Stomach (tissue), 9 donors: ENCODE measurements around the gene RNU7-1. TPM values are rescaled to one million over a fixed set of nuclear protein-coding genes. Genes with fewer than 3 reads are reported as not detected.

Experiments used
- DNase-seq, 2 donors: peaks; one replicate each; pipeline versions ENCODE4 v3.0.0 to v3.0.0-alpha.2; 2013 to 2019
- H3K27ac ChIP-seq, 5 donors: fragments of 200-600 bp in 4 of 5; sonication (generic) in 4 of 5; one replicate each; pipeline ENCODE4 v1.5.1; 2013 to 2019; ENCODE audit warnings: mild to moderate bottlenecking in 1 of 5, moderate library complexity in 1 of 5
- H3K27me3 ChIP-seq, 3 donors: fragments of 200-600 bp; sonication (generic); one replicate each; pipeline ENCODE4 v1.5.1; 2017 to 2019; ENCODE audit warnings: mixed run types in 1 of 3
- H3K36me3 ChIP-seq, 4 donors: fragments of 200-600 bp; sonication (generic); 1 replicate in 3 of 4; 2 replicates in 1 of 4; pipeline ENCODE4 v1.5.1; 2016 to 2019
- H3K4me1 ChIP-seq, 4 donors: fragments of 200-600 bp; sonication (generic); one replicate each; pipeline ENCODE4 v1.5.1; 2016 to 2019
- H3K4me3 ChIP-seq, 4 donors: fragments of 200-600 bp; sonication (generic) in 3 of 4; one replicate each; pipeline ENCODE4 v1.5.1; 2016 to 2019; ENCODE audit warnings: mild to moderate bottlenecking in 1 of 4
- H3K9me3 ChIP-seq, 4 donors: fragments of 200-600 bp; sonication (generic); one replicate each; pipeline ENCODE4 v1.5.1; 2016 to 2019
- EP300 ChIP-seq: sonication (generic); formaldehyde crosslinking; IDR thresholded peaks from one replicate; pipeline ENCODE4 v1.6.1; 2017; ENCODE audit warnings: antibody characterized with exemption
- POLR2A ChIP-seq, 4 donors: fragments of 450-650 bp; IDR thresholded peaks; one replicate each; pipeline ENCODE4 v1.6.1; 2016; ENCODE audit warnings: antibody characterized with exemption in 4 of 4, control low read depth in 2 of 4, mild to moderate bottlenecking in 1 of 4, moderate library complexity in 1 of 4
- POLR2AphosphoS5 ChIP-seq, 3 donors: sonication (generic); formaldehyde crosslinking; IDR thresholded peaks; one replicate each; pipeline ENCODE4 v1.6.1; 2016; ENCODE audit warnings: antibody characterized with exemption in 3 of 3
- WGBS, 5 donors: extraction: QIAGEN DNeasy Blood & Tissue Kit in 3 of 5; methylation state at CpG; one replicate each; pipeline versions ENCODE4 v1.1.5 to v1.1.7; 2013 to 2018; 5-methylcytosine and 5-hydroxymethylcytosine counted together
- intact Hi-C: fragments of 100-400 bp; cut with DNase I; formaldehyde crosslinking; loops from one replicate; pipeline ENCODE4 v1.15.1; 2023; ENCODE audit warnings: low total_unique reads
- polyA plus RNA-seq, 3 donors: library from polyadenylated mRNA; stranded (reverse); fragments of 200-250 nt; gene quantifications; one replicate each; pipeline ENCODE4 v1.2.3, GENCODE V29; 2013
- total RNA-seq, 5 donors: library from RNA; depleted of rRNA; stranded (reverse); fragments of >200 nt; gene quantifications; one replicate each; pipeline versions ENCODE4 v1.1.0 to v1.2.3, GENCODE V29; 2014 to 2016
- TF ChIP-seq, protein P1 (sequence below), 7 experiments: fragments of 450-650 bp in 4 of 7; fragments of 200-600 bp in 3 of 7; sonication (generic) in 3 of 7; IDR thresholded peaks; one replicate each; pipeline ENCODE4 v1.5.1; 2016 to 2019; ENCODE audit warnings: antibody characterized with exemption in 7 of 7, control low read depth in 2 of 7, mild to moderate bottlenecking in 1 of 7
- donor health status: healthy with polysubstance abuse.
- donor health status: Bipolar disorder and iron deficiency.
- donor health status: healthy.

Gene RNU7-1
- total and polyA plus RNA-seq, 8 donors: not detected

DNA sequence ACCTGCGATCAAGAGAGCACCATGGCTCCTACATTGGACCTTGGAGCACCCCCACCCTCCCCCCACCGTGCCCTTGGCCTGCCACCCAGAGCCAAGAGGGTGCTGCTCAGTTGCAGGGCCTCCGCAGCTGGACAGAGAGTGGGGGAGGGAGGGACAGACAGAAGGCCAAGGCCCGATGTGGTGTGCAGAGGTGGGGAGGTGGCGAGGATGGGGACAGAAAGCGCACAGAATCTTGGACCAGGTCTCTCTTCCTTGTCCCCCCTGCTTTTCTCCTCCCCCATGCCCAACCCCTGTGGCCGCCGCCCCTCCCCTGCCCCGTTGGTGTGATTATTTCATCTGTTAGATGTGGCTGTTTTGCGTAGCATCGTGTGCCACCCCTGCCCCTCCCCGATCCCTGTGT is 1.8 kb upstream of the RNU7-1 start:
- TF ChIP-seq POLR2AphosphoS5 (IDR thresholded peaks at IDR 0.05): no peak
- no peak for TF ChIP-seq POLR2A (IDR thresholded peaks at IDR 0.05)
- TF ChIP-seq, protein P1, sequence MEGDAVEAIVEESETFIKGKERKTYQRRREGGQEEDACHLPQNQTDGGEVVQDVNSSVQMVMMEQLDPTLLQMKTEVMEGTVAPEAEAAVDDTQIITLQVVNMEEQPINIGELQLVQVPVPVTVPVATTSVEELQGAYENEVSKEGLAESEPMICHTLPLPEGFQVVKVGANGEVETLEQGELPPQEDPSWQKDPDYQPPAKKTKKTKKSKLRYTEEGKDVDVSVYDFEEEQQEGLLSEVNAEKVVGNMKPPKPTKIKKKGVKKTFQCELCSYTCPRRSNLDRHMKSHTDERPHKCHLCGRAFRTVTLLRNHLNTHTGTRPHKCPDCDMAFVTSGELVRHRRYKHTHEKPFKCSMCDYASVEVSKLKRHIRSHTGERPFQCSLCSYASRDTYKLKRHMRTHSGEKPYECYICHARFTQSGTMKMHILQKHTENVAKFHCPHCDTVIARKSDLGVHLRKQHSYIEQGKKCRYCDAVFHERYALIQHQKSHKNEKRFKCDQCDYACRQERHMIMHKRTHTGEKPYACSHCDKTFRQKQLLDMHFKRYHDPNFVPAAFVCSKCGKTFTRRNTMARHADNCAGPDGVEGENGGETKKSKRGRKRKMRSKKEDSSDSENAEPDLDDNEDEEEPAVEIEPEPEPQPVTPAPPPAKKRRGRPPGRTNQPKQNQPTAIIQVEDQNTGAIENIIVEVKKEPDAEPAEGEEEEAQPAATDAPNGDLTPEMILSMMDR (IDR thresholded peaks at IDR 0.05): no peak
- TF ChIP-seq EP300: no peak
- Histone ChIP-seq H3K27ac (peak overlapping the region in 4 of 5 donors; percentile 97 to 99 (median 98)), H3K27me3 (no peaks in the 10 kb centered on the region), H3K4me3 (no peak overlapping the region), H3K36me3 (peaks cover 13 to 45% (median 37%) of the 10 kb centered on the region in 4 donors), H3K9me3 (no peaks in the 10 kb centered on the region), H3K4me1 (peaks cover 45 to 85% (median 75%) of the 10 kb centered on the region in 4 donors)
- DNase-seq: peak in 1 of 2 donors; percentile 51
- intact Hi-C loops: loop anchor here (10.0 kb wide), 1 partner anchor 173 kb away; no protein-coding TSS in a partner anchor
- WGBS, 5 donors: 74 to 83% (median 76%) methylated on average over 10 to 12 of the region's 12 CpGs

DNA sequence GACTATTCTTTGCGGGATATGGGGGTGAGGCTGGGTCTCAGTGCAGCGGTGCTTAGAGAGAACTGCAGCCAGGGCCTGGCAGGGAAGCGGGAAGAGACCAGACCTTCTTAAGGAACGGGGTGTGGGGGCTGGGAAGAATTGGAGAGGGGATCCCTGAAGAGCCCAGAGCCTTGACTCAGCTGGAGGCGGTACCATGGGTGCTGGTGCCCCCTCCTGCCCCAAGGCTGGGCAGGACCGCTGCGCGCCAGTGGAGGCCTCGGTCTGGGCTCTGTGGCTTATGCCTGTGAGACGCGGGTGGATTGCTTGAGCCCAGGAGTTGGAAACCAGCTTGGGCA is 1.3 kb upstream of the RNU7-1 start:
- Histone ChIP-seq H3K9me3 (no peaks in the 10 kb centered on the region), H3K27ac (peak overlapping the region in 4 of 5 donors; percentile 97 to 99 (median 98)), H3K36me3 (peaks cover 13 to 44% (median 36%) of the 10 kb centered on the region in 4 donors), H3K4me1 (peaks cover 40 to 85% (median 75%) of the 10 kb centered on the region in 4 donors), H3K4me3 (no peak overlapping the region), H3K27me3 (no peaks in the 10 kb centered on the region)
- intact Hi-C loops: loop anchor here (10.0 kb wide), 1 partner anchor 173 kb away; no protein-coding TSS in a partner anchor
- 84 to 89% (median 86%) methylated on average over 11 of the region's 11 CpGs for WGBS, 5 donors
- TF ChIP-seq POLR2A (IDR thresholded peaks at IDR 0.05): no peak
- TF ChIP-seq, protein P1 (IDR thresholded peaks at IDR 0.05): no peak
- no peak for TF ChIP-seq EP300
- no peak for TF ChIP-seq POLR2AphosphoS5 (IDR thresholded peaks at IDR 0.05)
- DNase-seq: no peak

DNA sequence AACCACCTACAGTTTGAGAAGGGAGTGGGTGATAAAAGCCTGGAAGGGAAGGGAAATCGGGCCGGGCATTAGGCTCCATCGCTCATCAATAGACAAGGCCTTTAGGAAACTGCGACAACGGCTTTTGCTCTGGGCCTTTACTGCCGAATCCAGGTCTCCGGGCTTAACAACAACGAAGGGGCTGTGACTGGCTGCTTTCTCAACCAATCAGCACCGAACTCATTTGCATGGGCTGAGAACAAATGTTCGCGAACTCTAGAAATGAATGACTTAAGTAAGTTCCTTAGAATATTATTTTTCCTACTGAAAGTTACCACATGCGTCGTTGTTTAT is 261 bp upstream of the RNU7-1 start:
- TF ChIP-seq EP300 (no peak), POLR2A (IDR thresholded peaks at IDR 0.05) (no peak), POLR2AphosphoS5 (IDR thresholded peaks at IDR 0.05) (peak in 1 of 3 donors; percentile 27)
- TF ChIP-seq, protein P1 (IDR thresholded peaks at IDR 0.05): no peak
- H3K36me3 ChIP-seq: peaks cover 13 to 44% (median 36%) of the 10 kb centered on the region in 4 donors
- peaks cover 35 to 83% (median 67%) of the 10 kb centered on the region in 4 donors for H3K4me1 ChIP-seq
- intact Hi-C loops: loop anchor here (10.0 kb wide), 1 partner anchor 171 kb away; no protein-coding TSS in a partner anchor
- DNase-seq: peak; percentile 86 to 96
- WGBS, 5 donors: 0 to 1% (median 0%) methylated on average over 13 of the region's 13 CpGs
- peak overlapping the region in 3 of 4 donors; percentile 56 to 68 (median 64) for H3K4me3 ChIP-seq
- H3K27ac ChIP-seq: peak overlapping the region; percentile 86 to 99 (median 97)
- no peaks in the 10 kb centered on the region for H3K9me3 ChIP-seq
- H3K27me3 ChIP-seq: no peaks in the 10 kb centered on the region

DNA sequence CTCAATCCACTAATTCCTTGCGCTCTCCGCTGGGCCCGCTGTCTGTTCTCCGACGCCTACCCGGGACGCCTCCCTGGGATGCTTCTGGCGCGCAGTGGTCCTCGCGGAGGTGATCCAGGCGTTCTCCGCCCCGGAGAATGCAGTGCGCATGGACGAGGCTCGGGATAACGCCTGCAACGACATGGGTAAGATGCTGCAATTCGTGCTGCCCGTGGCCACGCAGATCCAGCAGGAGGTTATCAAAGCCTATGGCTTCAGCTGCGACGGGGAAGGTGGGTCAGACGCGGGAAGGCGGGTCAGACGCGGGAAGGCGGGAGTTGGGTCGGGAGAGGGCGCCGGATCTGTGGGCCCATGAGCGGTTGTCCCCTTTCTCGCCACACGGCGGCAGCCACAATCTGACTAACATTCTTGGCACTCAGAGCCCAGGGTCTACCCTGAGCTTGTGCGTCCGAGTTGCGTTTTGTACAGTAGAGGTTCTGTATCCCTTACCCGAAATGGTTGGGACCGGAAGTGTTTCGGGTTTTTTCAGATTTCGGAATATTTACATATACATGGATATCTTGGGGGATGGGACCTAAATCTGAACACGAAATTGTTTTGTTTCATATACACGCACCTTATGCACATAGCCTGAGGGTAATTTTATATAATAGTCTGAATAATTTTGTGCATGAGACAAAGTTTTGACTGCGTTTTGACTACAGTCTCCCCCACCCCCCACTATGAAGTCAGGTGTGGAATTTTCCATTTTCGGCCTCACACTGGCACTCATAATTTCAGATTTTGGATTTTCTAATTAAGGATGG is 968 bp downstream of the RNU7-1 start:
- H3K9me3 ChIP-seq: no peaks in the 10 kb centered on the region
- H3K36me3 ChIP-seq: peaks cover 13 to 34% (median 31%) of the 10 kb centered on the region in 4 donors
- TF ChIP-seq POLR2A (IDR thresholded peaks at IDR 0.05): peak in 1 of 4 donors; percentile 52
- peak; percentile 74 to 90 (median 85) for TF ChIP-seq POLR2AphosphoS5 (IDR thresholded peaks at IDR 0.05)
- TF ChIP-seq EP300: no peak
- TF ChIP-seq, protein P1 (IDR thresholded peaks at IDR 0.05): peak in 6 of 7 experiments; percentile 80 to 96 (median 88)
- peak overlapping the region; percentile 91 to 99 (median 97) for H3K27ac ChIP-seq
- DNase-seq: peak; percentile 95 to 97
- no peaks in the 10 kb centered on the region for H3K27me3 ChIP-seq
- intact Hi-C loops: loop anchor here (10.0 kb wide), 1 partner anchor 170 kb away; no protein-coding TSS in a partner anchor
- H3K4me1 ChIP-seq: peaks cover 27 to 82% (median 56%) of the 10 kb centered on the region in 4 donors
- WGBS, 5 donors: 1 to 2% (median 2%) methylated on average over 32 to 48 of the region's 48 CpGs
- H3K4me3 ChIP-seq: peak overlapping the region; percentile 56 to 68 (median 62)
